Astrocyte (in vitro differentiated cells and primary cell): ENCODE data around the gene TRAF7. TPM values are rescaled to one million over a fixed set of nuclear protein-coding genes. Genes with fewer than 3 reads are reported as not detected.

Source experiments
- DNase-seq: peaks from one replicate; pipeline ENCODE4 v3.0.0-alpha.2; 2010; ENCODE audit warnings: low read depth
- FAIRE-seq: peaks from 2 replicates; lab custom pipeline; 2011; peaks lifted over from hg19 to GRCh38; lab: Jason Lieb, UNC
- H2AFZ ChIP-seq: 2 replicates; pipeline ENCODE4 v1.6.0; 2012; ENCODE audit warnings: low read depth, low read length, inconsistent platforms
- H3K27ac ChIP-seq: 2 replicates; pipeline ENCODE4 v1.5.1; 2011; ENCODE audit warnings: low read depth, low read length, inconsistent platforms
- H3K27me3 ChIP-seq: 2 replicates; pipeline ENCODE4 v1.6.0; 2011; ENCODE audit warnings: low read length, inconsistent platforms; ENCODE audit not compliant: insufficient read depth
- H3K36me3 ChIP-seq: 2 replicates; pipeline ENCODE4 v1.5.1; 2011; ENCODE audit warnings: low read length, inconsistent platforms; ENCODE audit not compliant: insufficient read depth
- H3K4me1 ChIP-seq: 2 replicates; pipeline ENCODE4 v1.5.1; 2011; ENCODE audit warnings: low read length, inconsistent platforms; ENCODE audit not compliant: insufficient read depth
- H3K4me2 ChIP-seq: 2 replicates; pipeline ENCODE4 v1.6.0; 2012; ENCODE audit warnings: low read length, inconsistent platforms
- H3K4me3 ChIP-seq: 2 replicates; pipeline ENCODE4 v1.5.1; 2011; ENCODE audit warnings: low read depth, mild to moderate bottlenecking, low read length, inconsistent platforms; ENCODE audit not compliant: insufficient read depth
- H3K79me2 ChIP-seq: 2 replicates; pipeline ENCODE4 v1.6.0; 2012; ENCODE audit warnings: mild to moderate bottlenecking, low read length, inconsistent platforms; ENCODE audit not compliant: insufficient read depth
- H3K9ac ChIP-seq: 2 replicates; pipeline ENCODE4 v1.6.0; 2012; ENCODE audit warnings: mild to moderate bottlenecking, low read length, inconsistent platforms
- H3K9me3 ChIP-seq: 2 replicates; pipeline ENCODE4 v1.5.1; 2012; ENCODE audit warnings: low read depth, mild to moderate bottlenecking, low read length, inconsistent platforms; ENCODE audit not compliant: insufficient read depth
- H4K20me1 ChIP-seq: 2 replicates; pipeline ENCODE4 v1.6.0; 2012; ENCODE audit warnings: low read length, inconsistent platforms; ENCODE audit not compliant: insufficient read depth
- H3K27ac Mint-ChIP-seq: one replicate; pipeline ENCODE4 v1.8.0; 2021; ENCODE audit warnings: mild to moderate bottlenecking, mixed read lengths; ENCODE audit not compliant: unreplicated experiment
- H3K27me3 Mint-ChIP-seq: one replicate; pipeline ENCODE4 v1.8.0; 2021; ENCODE audit warnings: low read depth, mixed read lengths; ENCODE audit not compliant: unreplicated experiment
- H3K36me3 Mint-ChIP-seq: one replicate; pipeline ENCODE4 v1.8.0; 2021; ENCODE audit warnings: low read depth, mixed read lengths; ENCODE audit not compliant: unreplicated experiment
- H3K4me1 Mint-ChIP-seq: one replicate; pipeline ENCODE4 v1.8.0; 2021; ENCODE audit warnings: low read depth, mixed read lengths; ENCODE audit not compliant: unreplicated experiment
- H3K4me3 Mint-ChIP-seq: one replicate; pipeline ENCODE4 v1.8.0; 2021; ENCODE audit warnings: mild to moderate bottlenecking, moderate library complexity, mixed read lengths; ENCODE audit not compliant: unreplicated experiment
- H3K9me3 Mint-ChIP-seq: one replicate; pipeline ENCODE4 v1.8.0; 2021; ENCODE audit warnings: mild to moderate bottlenecking, mixed read lengths; ENCODE audit not compliant: unreplicated experiment
- EZH2 ChIP-seq: IDR thresholded peaks from 2 replicates; pipeline ENCODE4 v1.6.1; 2012; ENCODE audit warnings: mild to moderate bottlenecking, low read length, inconsistent platforms; ENCODE audit not compliant: insufficient read depth
- total RNA-seq: library from RNA; stranded (reverse); gene quantifications from 2 replicates; pipeline ENCODE4 v1.2.1, GENCODE V29; 2021
- TF ChIP-seq, protein P1 (sequence below): IDR thresholded peaks from 2 replicates; pipeline ENCODE4 v1.5.1; 2011; ENCODE audit warnings: low read depth, mild to moderate bottlenecking, inconsistent platforms, low read length, moderate library complexity; ENCODE audit not compliant: insufficient read depth

Gene TRAF7
- total RNA-seq, 1 donor from 2014 or later: 92.1 TPM

DNA sequence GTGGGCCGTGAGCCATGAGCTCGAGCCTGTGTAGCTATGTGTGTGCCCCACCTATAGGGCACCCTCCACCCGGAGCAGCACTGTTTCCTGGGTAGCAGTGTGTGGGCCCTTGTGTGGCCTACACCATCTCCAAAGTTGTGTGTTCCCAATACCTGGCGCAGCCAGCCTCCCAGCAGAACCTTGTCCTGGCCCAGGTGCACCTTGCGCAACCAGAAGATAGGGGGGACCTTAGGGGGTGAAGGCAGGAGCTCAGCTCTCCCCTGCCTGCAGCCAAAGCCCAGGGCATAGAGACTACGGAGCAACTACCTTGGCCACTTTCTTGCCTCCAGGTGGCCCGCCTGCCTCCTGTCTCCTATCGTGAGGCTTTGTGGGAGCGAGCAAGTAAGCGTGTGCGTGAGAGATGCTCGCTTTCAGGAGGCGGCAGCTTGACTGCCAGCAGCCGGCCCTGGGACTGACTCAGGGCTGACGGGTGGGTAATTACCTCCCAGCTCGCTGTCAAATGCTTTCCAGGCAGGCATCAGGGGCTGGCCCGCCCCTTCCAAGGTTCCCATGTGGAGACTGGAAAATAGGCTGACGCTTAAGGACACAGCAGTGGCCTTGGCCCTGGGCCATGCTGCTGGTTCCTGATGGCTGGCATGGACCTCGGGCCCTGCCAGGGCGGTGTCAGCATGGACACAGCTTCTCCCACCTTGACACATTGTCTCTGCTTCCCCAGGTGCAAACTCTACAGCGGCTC, 19.0 kb downstream of the TRAF7 start:
- H3K4me1 ChIP-seq: no peaks in the 10 kb centered on the region
- Mint-ChIP-seq H3K27ac (no peak overlapping the region), H3K9me3 (no peaks in the 10 kb centered on the region), H3K36me3 (peaks cover 3% of the 10 kb centered on the region), H3K4me3 (no peak overlapping the region), H3K4me1 (no peaks in the 10 kb centered on the region), H3K27me3 (no peaks in the 10 kb centered on the region)
- FAIRE-seq (no peak), DNase-seq (no peak)
- H3K4me2 ChIP-seq: no peak overlapping the region
- H3K9ac ChIP-seq: no peak overlapping the region
- H2AFZ ChIP-seq: no peak overlapping the region
- no peaks in the 10 kb centered on the region for H3K9me3 ChIP-seq
- H3K4me3 ChIP-seq: no peak overlapping the region
- H3K27me3 ChIP-seq: no peaks in the 10 kb centered on the region
- H4K20me1 ChIP-seq: peaks cover 12% of the 10 kb centered on the region
- no peaks in the 10 kb centered on the region for H3K36me3 ChIP-seq
- H3K27ac ChIP-seq: no peak overlapping the region
- no peaks in the 10 kb centered on the region for H3K79me2 ChIP-seq
- TF ChIP-seq EZH2: no peak
- TF ChIP-seq, protein P1, sequence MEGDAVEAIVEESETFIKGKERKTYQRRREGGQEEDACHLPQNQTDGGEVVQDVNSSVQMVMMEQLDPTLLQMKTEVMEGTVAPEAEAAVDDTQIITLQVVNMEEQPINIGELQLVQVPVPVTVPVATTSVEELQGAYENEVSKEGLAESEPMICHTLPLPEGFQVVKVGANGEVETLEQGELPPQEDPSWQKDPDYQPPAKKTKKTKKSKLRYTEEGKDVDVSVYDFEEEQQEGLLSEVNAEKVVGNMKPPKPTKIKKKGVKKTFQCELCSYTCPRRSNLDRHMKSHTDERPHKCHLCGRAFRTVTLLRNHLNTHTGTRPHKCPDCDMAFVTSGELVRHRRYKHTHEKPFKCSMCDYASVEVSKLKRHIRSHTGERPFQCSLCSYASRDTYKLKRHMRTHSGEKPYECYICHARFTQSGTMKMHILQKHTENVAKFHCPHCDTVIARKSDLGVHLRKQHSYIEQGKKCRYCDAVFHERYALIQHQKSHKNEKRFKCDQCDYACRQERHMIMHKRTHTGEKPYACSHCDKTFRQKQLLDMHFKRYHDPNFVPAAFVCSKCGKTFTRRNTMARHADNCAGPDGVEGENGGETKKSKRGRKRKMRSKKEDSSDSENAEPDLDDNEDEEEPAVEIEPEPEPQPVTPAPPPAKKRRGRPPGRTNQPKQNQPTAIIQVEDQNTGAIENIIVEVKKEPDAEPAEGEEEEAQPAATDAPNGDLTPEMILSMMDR: no peak

GRCh38 chr16:2175454-2175853, 19.9 kb downstream of the TRAF7 start:
- Histone ChIP-seq H3K27me3 (no peaks in the 10 kb centered on the region), H3K9me3 (no peaks in the 10 kb centered on the region), H3K27ac (no peak overlapping the region), H4K20me1 (peaks cover 12% of the 10 kb centered on the region), H3K4me1 (no peaks in the 10 kb centered on the region), H3K4me3 (no peak overlapping the region), H2AFZ (no peak overlapping the region), H3K79me2 (no peaks in the 10 kb centered on the region), H3K4me2 (no peak overlapping the region), H3K36me3 (no peaks in the 10 kb centered on the region), H3K9ac (no peak overlapping the region)
- Mint-ChIP-seq H3K4me3 (no peak overlapping the region), H3K27me3 (no peaks in the 10 kb centered on the region), H3K36me3 (peaks cover 3% of the 10 kb centered on the region), H3K27ac (no peak overlapping the region), H3K9me3 (no peaks in the 10 kb centered on the region), H3K4me1 (no peaks in the 10 kb centered on the region)
- TF ChIP-seq, protein P1: no peak
- no peak for TF ChIP-seq EZH2
- FAIRE-seq (no peak), DNase-seq (no peak)

GRCh38 chr16:2176047-2176446, 20.5 kb downstream of the TRAF7 start:
- H3K27me3 Mint-ChIP-seq: no peaks in the 10 kb centered on the region
- FAIRE-seq: no peak

More at GRCh38 chr16:2176047-2176446, 20.5 kb downstream of the TRAF7 start:
- Mint-ChIP-seq H3K4me1 (no peaks in the 10 kb centered on the region), H3K9me3 (no peaks in the 10 kb centered on the region), H3K27ac (no peak overlapping the region), H3K36me3 (peaks cover 3% of the 10 kb centered on the region), H3K4me3 (no peak overlapping the region)
- no peak for DNase-seq
- H3K9me3 ChIP-seq: no peaks in the 10 kb centered on the region
- H2AFZ ChIP-seq: no peak overlapping the region
- TF ChIP-seq EZH2: no peak
- TF ChIP-seq, protein P1: no peak
- no peak overlapping the region for H3K9ac ChIP-seq
- no peak overlapping the region for H3K4me3 ChIP-seq
- H3K4me2 ChIP-seq: no peak overlapping the region
- no peak overlapping the region for H3K27ac ChIP-seq
- H4K20me1 ChIP-seq: peaks cover 12% of the 10 kb centered on the region
- no peaks in the 10 kb centered on the region for H3K36me3 ChIP-seq
- H3K27me3 ChIP-seq: no peaks in the 10 kb centered on the region
- no peaks in the 10 kb centered on the region for H3K79me2 ChIP-seq
- H3K4me1 ChIP-seq: no peaks in the 10 kb centered on the region
